GM12874 (cell line): ENCODE data around the gene OLR1.

Experiments used
- CTCF ChIP-seq: IDR thresholded peaks from 2 replicates; pipeline ENCODE4 v1.5.1; 2011; ENCODE audit warnings: low read depth, mild to moderate bottlenecking, control low read depth, low read length, moderate library complexity; ENCODE audit not compliant: insufficient read depth

The OLR1 gene

GRCh38 chr12:10170216-10170615 lies 1.7 kb downstream of the OLR1 start:
- no peak for TF ChIP-seq CTCF

GRCh38 chr12:10169104-10169503 lies 2.8 kb downstream of the OLR1 start:
- TF ChIP-seq CTCF: no peak

- TF ChIP-seq CTCF: no peak
Observed at GRCh38 chr12:10167599-10167998, 4.3 kb downstream of the OLR1 start.

GRCh38 chr12:10165421-10165820 lies 6.5 kb downstream of the OLR1 start:
- TF ChIP-seq CTCF: no peak

- TF ChIP-seq CTCF: no peak
Observed at GRCh38 chr12:10163084-10163483, 8.8 kb downstream of the OLR1 start.

- no peak for TF ChIP-seq CTCF
Observed at GRCh38 chr12:10160617-10161385, 11.1 kb downstream of the OLR1 start.

- no peak for TF ChIP-seq CTCF
Observed at GRCh38 chr12:10159280-10159679, 12.7 kb downstream of the OLR1 start.
